ENCODE data around the gene PCDH9. TPM values are rescaled to one million over a fixed set of nuclear protein-coding genes. Genes with fewer than 3 reads are reported as not detected.
"Not testable (repeated sequence)": the region's sequence is repeated elsewhere in the genome, so short reads cannot be mapped to it uniquely, and the experiment has no call there.

The PCDH9 gene
- total and polyA plus RNA-seq, 2 of the 4 experiments (the other 2 are of a cell fraction) = 2.2 to 10.2 TPM

DNA sequence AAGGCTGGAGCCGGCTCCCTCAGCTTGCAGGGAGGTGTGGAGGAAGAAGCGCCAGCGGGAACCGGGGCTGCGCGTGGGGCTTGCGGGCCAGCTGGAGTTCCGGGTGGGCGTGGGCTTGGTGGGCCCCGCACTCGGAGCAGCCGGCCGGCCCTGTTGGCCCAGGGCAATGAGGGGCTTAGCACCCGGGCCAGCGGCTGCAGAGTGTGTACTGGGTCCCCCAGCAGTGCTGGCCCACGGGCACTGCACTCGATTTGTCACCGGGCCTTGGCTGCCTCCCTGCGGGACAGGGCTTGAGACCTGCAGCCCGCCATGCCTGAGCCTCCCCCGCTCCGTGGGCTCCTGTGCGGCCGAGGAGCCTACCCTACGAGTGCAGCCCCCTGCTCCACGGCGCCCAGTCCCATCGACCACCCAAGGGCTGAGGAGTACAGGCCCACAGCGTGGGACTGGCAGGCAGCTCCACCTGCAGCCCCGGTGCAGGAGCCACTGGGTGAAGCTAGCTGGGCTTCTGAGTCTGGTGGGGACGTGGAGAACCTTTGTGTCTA lies 608.2 kb downstream of the PCDH9 start:
- H3K27me3 ChIP-seq (ENCODE audit: control insufficient read depth, insufficient read depth, low read length); in situ Hi-C loops (cut with MboI; ENCODE audit: low sequenced_read_pairs); H3K9ac ChIP-seq (ENCODE audit: low read depth, low read length); H3K9me1 ChIP-seq (ENCODE audit: insufficient read depth, low read length); H2BK120ac ChIP-seq (ENCODE audit: low read depth, low read length); ATAC-seq (ENCODE audit: low read depth); H3K14ac ChIP-seq (replicated peaks; ENCODE audit: low read depth, low read length); H2AK5ac ChIP-seq (ENCODE audit: low read depth, low read length); POLR2A ChIA-PET (ENCODE audit: unreplicated experiment); H4K8ac ChIP-seq (ENCODE audit: low read depth in 2 of 2, low read length in 2 of 2); H3K27ac ChIP-seq (ENCODE audit: insufficient read depth, low read length); H2AFZ ChIP-seq (replicated peaks; ENCODE audit: low read length, poor library complexity); H4K91ac ChIP-seq (ENCODE audit: insufficient read depth, low read depth, low read length); DNase-seq; H2BK5ac ChIP-seq (ENCODE audit: low read depth, low read length, poor library complexity, severe bottlenecking); H3K9me3 ChIP-seq (ENCODE audit: control insufficient read depth, insufficient read depth, low read length); H3K56ac ChIP-seq (ENCODE audit: extremely low read depth, insufficient read depth, low read length); H3K18ac ChIP-seq (ENCODE audit: low read depth, low read length); H3K23ac ChIP-seq (ENCODE audit: low read depth, low read length); H2BK15ac ChIP-seq (ENCODE audit: low read depth, low read length); H3K4me1 ChIP-seq (ENCODE audit: control insufficient read depth, insufficient read depth, low read length); H3K4me3 ChIP-seq (ENCODE audit: insufficient read depth, low read depth, low read length); intact Hi-C loops (cut with micrococcal nuclease); H3K36me3 ChIP-seq (ENCODE audit: control insufficient read depth, insufficient read depth, low read length); H4K20me1 ChIP-seq (ENCODE audit: insufficient read depth, low read length); BruUV-seq (replicated peaks); H2BK20ac ChIP-seq (ENCODE audit: low read depth, low read length); H3K4ac ChIP-seq (ENCODE audit: low read depth, low read length); H2AK9ac ChIP-seq (replicated peaks; ENCODE audit: low read depth, low read length, poor library complexity); H3K4me2 ChIP-seq (ENCODE audit: low read depth, low read length); H3K79me1 ChIP-seq (ENCODE audit: low read depth in 1 of 2, low read length in 2 of 2); dilution Hi-C loops (cut with HindIII; ENCODE audit: low sequenced_read_pairs, unreplicated experiment); CTCF ChIA-PET; H4K5ac ChIP-seq (ENCODE audit: low read depth, low read length): not testable (repeated sequence)
- 96% methylated on average over 12 of the region's 31 CpGs; no CpG with 5 or more reads in 1 of the 2 experiments for WGBS, 2 experiments (ENCODE audit: extremely low coverage in 2 of 2, insufficient read length in 1 of 2)

Data from IMR-90 (cell line).